Osteocyte (in vitro differentiated cells): Measurements from ENCODE around the gene TPD52L2. TPM values are rescaled to one million over a fixed set of nuclear protein-coding genes. Genes with fewer than 3 reads are reported as not detected.

ENCODE experiments used
- DNase-seq: peaks from one replicate; pipeline ENCODE4 v3.0.0; 2021; ENCODE audit warnings: mixed read lengths; ENCODE audit not compliant: unreplicated experiment; ENCODE audit errors: extremely low spot score
- H3K27ac Mint-ChIP-seq: one replicate; pipeline ENCODE4 v1.8.0; 2021; ENCODE audit warnings: mild to moderate bottlenecking, mixed read lengths; ENCODE audit not compliant: unreplicated experiment
- H3K27me3 Mint-ChIP-seq: one replicate; pipeline ENCODE4 v1.8.0; 2021; ENCODE audit warnings: mixed read lengths; ENCODE audit not compliant: unreplicated experiment
- H3K36me3 Mint-ChIP-seq: one replicate; pipeline ENCODE4 v1.8.0; 2021; ENCODE audit warnings: mixed read lengths; ENCODE audit not compliant: unreplicated experiment
- H3K4me1 Mint-ChIP-seq: one replicate; pipeline ENCODE4 v1.8.0; 2021; ENCODE audit warnings: mixed read lengths; ENCODE audit not compliant: unreplicated experiment
- H3K4me3 Mint-ChIP-seq: one replicate; pipeline ENCODE4 v1.8.0; 2021; ENCODE audit warnings: mild to moderate bottlenecking, moderate library complexity, mixed read lengths; ENCODE audit not compliant: unreplicated experiment
- H3K9me3 Mint-ChIP-seq: one replicate; pipeline ENCODE4 v1.8.0; 2021; ENCODE audit warnings: mixed read lengths; ENCODE audit not compliant: unreplicated experiment
- CTCF ChIP-seq: fragments of 200-600 bp; sonication (generic); IDR thresholded peaks from 2 replicates; pipeline ENCODE4 v1.5.0; 2021; ENCODE audit warnings: antibody characterized with exemption, mild to moderate bottlenecking, moderate library complexity
- total RNA-seq: library from RNA; stranded (reverse); gene quantifications from 2 replicates; pipeline ENCODE4 v1.2.1, GENCODE V29; 2021

The TPD52L2 gene
- total RNA-seq, 1 donor from 2014 or later, result 102 TPM

GRCh38 chr20:63830841-63831588, 34.1 kb upstream of the TPD52L2 start, which contains the start of gene ZBTB46:
TSS of gene ZBTB46 (minus strand) at chr20:63831264. CDS start at chr20:63790757, 40,507 bp downstream.
- H3K27me3 Mint-ChIP-seq, result no peaks in the 10 kb centered on the region
- no peak for DNase-seq
- H3K27ac Mint-ChIP-seq, result peak within 1 kb of the TSS; percentile 77
- H3K36me3 Mint-ChIP-seq, result no peaks in the 10 kb centered on the region
- H3K4me1 Mint-ChIP-seq, result peaks cover 57% of the 10 kb centered on the region
- no peaks in the 10 kb centered on the region for H3K9me3 Mint-ChIP-seq
- peak within 1 kb of the TSS; percentile 82 for H3K4me3 Mint-ChIP-seq
- TF ChIP-seq CTCF, result no peak

DNA sequence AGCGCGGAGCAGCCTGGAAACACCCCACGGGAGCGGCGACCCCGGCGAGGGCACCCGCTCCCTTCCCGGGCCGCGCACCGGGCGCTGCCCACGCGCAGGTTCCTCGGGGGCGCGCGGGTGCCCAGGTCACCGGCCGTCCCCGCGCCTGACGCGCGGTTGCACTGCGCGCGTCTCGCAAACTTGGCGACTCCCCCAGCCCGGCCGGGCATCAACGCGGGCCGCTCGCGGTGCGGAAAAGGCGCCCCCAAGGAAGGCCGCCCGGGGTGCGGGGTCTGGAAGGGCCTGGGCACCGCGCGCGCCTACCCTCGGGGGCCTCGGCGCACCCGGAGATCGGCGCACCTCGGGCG, 33.5 kb upstream of the TPD52L2 start:
- H3K27me3 Mint-ChIP-seq, result no peaks in the 10 kb centered on the region
- no peaks in the 10 kb centered on the region for H3K9me3 Mint-ChIP-seq
- H3K27ac Mint-ChIP-seq, result no peak overlapping the region
- no peaks in the 10 kb centered on the region for H3K36me3 Mint-ChIP-seq
- H3K4me3 Mint-ChIP-seq, result no peak overlapping the region
- DNase-seq, result no peak
- TF ChIP-seq CTCF, result no peak
- peaks cover 52% of the 10 kb centered on the region for H3K4me1 Mint-ChIP-seq

DNA sequence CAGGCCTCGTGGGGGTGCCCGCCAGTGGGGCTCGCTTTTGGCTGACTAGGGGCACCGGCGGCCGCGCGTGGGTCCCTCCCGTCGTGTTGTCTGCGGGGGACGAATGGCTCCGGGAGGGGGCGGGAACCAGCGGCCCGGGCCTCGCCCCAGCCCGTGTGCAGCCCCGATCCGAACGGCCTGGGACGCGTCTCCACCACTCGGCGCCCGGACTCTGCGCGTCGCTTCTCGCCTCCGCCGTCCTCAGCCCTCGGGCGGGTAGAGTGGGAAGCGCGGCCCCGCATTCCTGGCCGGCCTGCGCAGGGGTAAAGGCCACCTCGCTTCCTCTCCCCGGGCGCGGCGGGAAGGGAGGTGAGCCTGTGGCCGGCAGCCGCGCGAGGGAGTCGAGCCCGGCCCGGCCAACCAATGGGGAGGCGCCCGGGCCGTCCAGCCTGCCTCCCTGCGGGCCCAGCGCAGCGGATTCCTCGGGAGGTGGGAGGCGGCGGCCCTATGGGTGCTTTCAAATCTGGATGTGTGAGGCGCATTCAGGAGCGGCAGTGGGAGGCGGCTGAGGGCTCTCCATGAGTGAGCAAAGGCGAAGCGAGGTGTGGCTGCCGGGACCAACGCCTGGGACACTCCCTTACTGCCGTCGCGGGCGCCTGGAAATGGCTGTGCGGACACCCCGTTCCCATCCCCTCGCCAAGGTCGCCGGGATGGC, 32.9 kb upstream of the TPD52L2 start:
- Mint-ChIP-seq H3K36me3 (no peaks in the 10 kb centered on the region), H3K4me3 (peak overlapping the region; percentile 42), H3K27me3 (no peaks in the 10 kb centered on the region), H3K9me3 (no peaks in the 10 kb centered on the region), H3K27ac (no peak overlapping the region), H3K4me1 (peaks cover 47% of the 10 kb centered on the region)
- DNase-seq, result no peak
- no peak for TF ChIP-seq CTCF

- no peak overlapping the region for H3K4me3 Mint-ChIP-seq
- H3K36me3 Mint-ChIP-seq, result no peaks in the 10 kb centered on the region
- H3K27ac Mint-ChIP-seq, result peak overlapping the region; percentile 83
- no peaks in the 10 kb centered on the region for H3K9me3 Mint-ChIP-seq
- no peak for TF ChIP-seq CTCF
- no peak for DNase-seq
- no peaks in the 10 kb centered on the region for H3K27me3 Mint-ChIP-seq
- peaks cover 36% of the 10 kb centered on the region for H3K4me1 Mint-ChIP-seq
Observed at GRCh38 chr20:63833776-63834490, 31.1 kb upstream of the TPD52L2 start.

GRCh38 chr20:63834491-63834880, 30.6 kb upstream of the TPD52L2 start:
- DNase-seq, result no peak
- no peaks in the 10 kb centered on the region for H3K27me3 Mint-ChIP-seq
- no peaks in the 10 kb centered on the region for H3K36me3 Mint-ChIP-seq
- TF ChIP-seq CTCF, result no peak
- H3K27ac Mint-ChIP-seq, result peak overlapping the region; percentile 83
- H3K4me3 Mint-ChIP-seq, result no peak overlapping the region
- no peaks in the 10 kb centered on the region for H3K9me3 Mint-ChIP-seq
- peaks cover 31% of the 10 kb centered on the region for H3K4me1 Mint-ChIP-seq
